B cell (primary cell): ENCODE measurements around the gene MFAP3L. TPM values are rescaled to one million over a fixed set of nuclear protein-coding genes. Genes with fewer than 3 reads are reported as not detected.
"Not testable (repeated sequence)": the region's sequence is repeated elsewhere in the genome, so short reads cannot be mapped to it uniquely, and the experiment has no call there.

Source experiments
- ATAC-seq: fragments of 200-7000 bp; cut with Tn5 transposase; one replicate; pipeline ENCODE4 v1.10.0; 2021; ENCODE audit warnings: low read depth, mild to moderate bottlenecking, moderate number of reproducible peaks, moderate library complexity
- CTCF ChIA-PET: fragments of 350-600 bp; sonication (Branson Sonifier 250); formaldehyde crosslinking; loops from one replicate; lab custom pipeline; 2021; ENCODE audit warnings: antibody characterized with exemption, inconsistent platforms; lab: Charles Lee
- POLR2A ChIA-PET: fragments of 350-600 bp; sonication (Branson Sonifier 250); formaldehyde crosslinking; loops from one replicate; lab custom pipeline; 2021; ENCODE audit warnings: antibody characterized with exemption; lab: Charles Lee
- DNase-seq: peaks from one replicate; pipeline ENCODE4 v3.0.0; 2013
- H2AFZ ChIP-seq: 2 replicates; pipeline ENCODE4 v1.6.1; 2012; ENCODE audit warnings: mild to moderate bottlenecking, low read depth, low read length; ENCODE audit not compliant: insufficient read depth, poor library complexity, severe bottlenecking
- H3K27ac ChIP-seq, 2 donors: 1 replicate in 1 of 2; 2 replicates in 1 of 2; pipeline ENCODE4 v1.5.1; 2012 to 2013; ENCODE audit warnings: low read length in 2 of 2, mild to moderate bottlenecking in 2 of 2, moderate library complexity in 1 of 2
- H3K27me3 ChIP-seq, 4 experiments: fragments of 200-600 bp in 1 of 4; sonication (generic) in 1 of 4; replicated peaks in 1 of 4; 1 replicate in 2 of 4; 2 replicates in 2 of 4; pipeline versions ENCODE4 v1.6.1 to v1.7.0; 2013 to 2016; ENCODE audit warnings: low read length in 3 of 4, mild to moderate bottlenecking in 2 of 4, mixed read lengths in 1 of 4, moderate library complexity in 1 of 4; ENCODE audit not compliant: insufficient read depth in 4 of 4, control insufficient read depth in 3 of 4; ENCODE audit errors: control extremely low read depth in 1 of 4
- H3K36me3 ChIP-seq, 2 experiments: replicated peaks in 1 of 2; 1 replicate in 1 of 2; 2 replicates in 1 of 2; pipeline versions ENCODE4 v1.6.1 to v1.7.1; 2013; ENCODE audit warnings: low read length in 1 of 2; ENCODE audit not compliant: insufficient read depth in 2 of 2, control insufficient read depth in 1 of 2; ENCODE audit errors: control extremely low read depth in 1 of 2, extremely low read depth in 1 of 2
- H3K4me1 ChIP-seq, 2 donors: fragments of 200-600 bp in 1 of 2; sonication (generic) in 1 of 2; 1 replicate in 1 of 2; 2 replicates in 1 of 2; pipeline versions ENCODE4 v1.5.1 to v1.6.1; 2013 to 2017; ENCODE audit warnings: low read length in 2 of 2; ENCODE audit not compliant: control insufficient read depth in 2 of 2, insufficient read depth in 2 of 2
- H3K4me2 ChIP-seq: replicated peaks from 2 replicates; pipeline ENCODE3; 2012; ENCODE audit warnings: mild to moderate bottlenecking, low read depth, low read length; ENCODE audit not compliant: poor library complexity, severe bottlenecking
- H3K4me3 ChIP-seq, 5 experiments: fragments of 200-600 bp in 1 of 5; sonication (generic) in 1 of 5; 1 replicate in 3 of 5; 2 replicates in 2 of 5; pipeline versions ENCODE4 v1.5.1 to v1.7.0; 2011 to 2016; ENCODE audit warnings: low read length in 4 of 5, mild to moderate bottlenecking in 4 of 5, low read depth in 2 of 5, control low read depth in 1 of 5, moderate library complexity in 1 of 5; ENCODE audit not compliant: insufficient read depth in 1 of 5; ENCODE audit errors: control extremely low read depth in 1 of 5, extremely low read depth in 1 of 5
- H3K79me2 ChIP-seq: fragments of 200-600 bp; sonication (generic); one replicate; pipeline ENCODE4 v1.6.0; 2016; ENCODE audit warnings: low read length; ENCODE audit not compliant: control insufficient read depth, insufficient read depth
- H3K9ac ChIP-seq: fragments of 200-600 bp; sonication (generic); 2 replicates; pipeline ENCODE4 v1.6.1; 2017; ENCODE audit warnings: mild to moderate bottlenecking, low read length, moderate library complexity
- H3K9me3 ChIP-seq, 3 donors: one replicate each; pipeline versions ENCODE4 v1.6.1 to v1.7.1; 2013; ENCODE audit warnings: low read length in 2 of 3; ENCODE audit not compliant: control insufficient read depth in 2 of 3, insufficient read depth in 1 of 3; ENCODE audit errors: control extremely low read depth in 1 of 3
- H4K20me1 ChIP-seq: 2 replicates; pipeline ENCODE4 v1.6.0; 2012; ENCODE audit warnings: mild to moderate bottlenecking, low read length; ENCODE audit not compliant: insufficient read depth, control insufficient read depth, poor library complexity, severe bottlenecking
- H3K27ac Mint-ChIP-seq: one replicate; pipeline ENCODE4 v1.8.0; 2021; ENCODE audit warnings: mixed read lengths
- H3K27me3 Mint-ChIP-seq: one replicate; pipeline ENCODE4 v1.8.0; 2021; ENCODE audit warnings: mixed read lengths
- H3K4me1 Mint-ChIP-seq: one replicate; pipeline ENCODE4 v1.8.0; 2021; ENCODE audit warnings: mixed read lengths
- H3K4me3 Mint-ChIP-seq: one replicate; pipeline ENCODE4 v1.8.0; 2021; ENCODE audit warnings: mixed read lengths
- H3K9me3 Mint-ChIP-seq: one replicate; pipeline ENCODE4 v1.8.0; 2022; ENCODE audit warnings: mixed read lengths; ENCODE audit not compliant: insufficient read depth
- EZH2 ChIP-seq: IDR thresholded peaks from 2 replicates; pipeline ENCODE4 v1.6.1; 2012; ENCODE audit warnings: borderline replicate concordance, low read depth, mild to moderate bottlenecking, moderate library complexity, low read length; ENCODE audit not compliant: insufficient read depth, poor library complexity, severe bottlenecking
- WGBS: methylation state at CpG from one replicate; pipeline ENCODE4 v1.1.5; 2013; ENCODE audit warnings: missing lambda C conversion rate; ENCODE audit not compliant: insufficient coverage; 5-methylcytosine and 5-hydroxymethylcytosine counted together
- intact Hi-C: fragments of 100-400 bp; cut with micrococcal nuclease; formaldehyde crosslinking; loops from one replicate; pipeline ENCODE4 v1.10.0; 2022
- polyA plus RNA-seq: library from polyadenylated mRNA; depleted of rRNA; stranded (reverse); fragments of >200 nt; gene quantifications from 2 replicates; pipeline ENCODE4 v1.2.3, GENCODE V29; 2012
- total RNA-seq, 2 donors: library from RNA; stranded (reverse); fragments of 120-200 nt in 1 of 2; gene quantifications; 1 replicate in 1 of 2; 2 replicates in 1 of 2; pipeline versions ENCODE4 v1.2.3 to v1.2.4, GENCODE V29; 2013 to 2022
- TF ChIP-seq, protein P1 (sequence below): fragments of 200-600 bp; IDR thresholded peaks from one replicate; pipeline ENCODE4 v1.8.0; 2022; ENCODE audit warnings: antibody characterized with exemption, mild to moderate bottlenecking

MFAP3L gene
- total and polyA plus RNA-seq, 2 donors (not counting 1 experiment from before 2014, with no cell fraction given) = 0.37 to 0.63 TPM

DNA sequence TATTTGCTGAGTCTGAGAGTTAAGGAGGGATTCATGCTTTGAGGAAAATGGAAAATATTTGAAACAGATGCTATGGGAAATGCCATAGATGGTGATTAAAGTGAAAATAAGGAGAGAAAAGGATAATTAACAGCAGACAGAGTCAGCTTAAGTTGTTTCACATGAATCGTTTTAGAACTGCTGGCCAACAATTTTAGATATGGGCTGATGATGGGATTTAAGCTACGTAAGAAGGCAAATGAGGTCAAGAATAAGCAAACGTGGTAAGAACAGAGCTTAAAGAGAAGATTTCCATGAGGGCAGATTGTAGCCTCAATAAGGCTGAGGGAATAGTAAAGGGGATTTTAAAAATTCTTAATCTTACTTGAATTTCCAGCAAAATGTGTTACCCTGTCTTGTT, 77.9 kb downstream of the MFAP3L start:
- no peaks in the 10 kb centered on the region for H3K36me3 ChIP-seq

DNA sequence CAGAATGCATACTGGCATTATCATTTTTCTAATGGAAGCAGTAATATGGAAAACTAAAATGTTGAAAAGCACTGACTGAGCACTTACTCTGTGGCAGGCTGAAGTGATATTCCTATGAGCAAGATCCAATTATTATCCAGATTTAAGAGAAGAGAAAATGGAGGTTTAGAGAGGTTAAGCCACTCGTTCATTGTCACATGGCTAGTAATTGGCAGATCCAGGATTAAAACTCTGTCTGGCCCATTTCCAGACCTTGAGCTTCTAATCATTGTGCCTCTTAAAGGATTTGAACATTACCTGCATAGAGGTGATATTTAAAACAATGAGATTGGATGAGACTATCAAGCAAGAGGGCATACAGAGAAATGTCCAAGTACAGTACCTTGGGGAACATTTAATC, 80.6 kb downstream of the MFAP3L start:
- intact Hi-C loops = no loop called here
- Histone ChIP-seq H3K27me3 (no peaks in the 10 kb centered on the region), H3K36me3 (no peaks in the 10 kb centered on the region), H3K27ac (no peak overlapping the region), H3K4me3 (no peak overlapping the region), H3K9ac (no peak overlapping the region), H3K4me2 (no peak overlapping the region), H3K4me1 (no peaks in the 10 kb centered on the region), H3K79me2 (no peaks in the 10 kb centered on the region), H3K9me3 (no peaks in the 10 kb centered on the region), H2AFZ (no peak overlapping the region), H4K20me1 (no peaks in the 10 kb centered on the region)
- no peaks in the 10 kb centered on the region for H3K4me1 Mint-ChIP-seq
- ATAC-seq (no peak), DNase-seq (no peak)
- H3K4me3 Mint-ChIP-seq = no peak overlapping the region
- ChIA-PET CTCF (no interaction called here), POLR2A (no interaction called here)
- peaks cover 12% of the 10 kb centered on the region for H3K27me3 Mint-ChIP-seq
- H3K9me3 Mint-ChIP-seq = no peaks in the 10 kb centered on the region
- no peak overlapping the region for H3K27ac Mint-ChIP-seq
- TF ChIP-seq, protein P1, sequence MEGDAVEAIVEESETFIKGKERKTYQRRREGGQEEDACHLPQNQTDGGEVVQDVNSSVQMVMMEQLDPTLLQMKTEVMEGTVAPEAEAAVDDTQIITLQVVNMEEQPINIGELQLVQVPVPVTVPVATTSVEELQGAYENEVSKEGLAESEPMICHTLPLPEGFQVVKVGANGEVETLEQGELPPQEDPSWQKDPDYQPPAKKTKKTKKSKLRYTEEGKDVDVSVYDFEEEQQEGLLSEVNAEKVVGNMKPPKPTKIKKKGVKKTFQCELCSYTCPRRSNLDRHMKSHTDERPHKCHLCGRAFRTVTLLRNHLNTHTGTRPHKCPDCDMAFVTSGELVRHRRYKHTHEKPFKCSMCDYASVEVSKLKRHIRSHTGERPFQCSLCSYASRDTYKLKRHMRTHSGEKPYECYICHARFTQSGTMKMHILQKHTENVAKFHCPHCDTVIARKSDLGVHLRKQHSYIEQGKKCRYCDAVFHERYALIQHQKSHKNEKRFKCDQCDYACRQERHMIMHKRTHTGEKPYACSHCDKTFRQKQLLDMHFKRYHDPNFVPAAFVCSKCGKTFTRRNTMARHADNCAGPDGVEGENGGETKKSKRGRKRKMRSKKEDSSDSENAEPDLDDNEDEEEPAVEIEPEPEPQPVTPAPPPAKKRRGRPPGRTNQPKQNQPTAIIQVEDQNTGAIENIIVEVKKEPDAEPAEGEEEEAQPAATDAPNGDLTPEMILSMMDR = no peak
- TF ChIP-seq EZH2 = no peak
- 71% methylated on average over 1 of the region's 1 CpG for WGBS

More for the DNA sequence above, 77.9 kb downstream of the MFAP3L start:
- Histone ChIP-seq H2AFZ (no peak overlapping the region), H3K79me2 (no peaks in the 10 kb centered on the region), H3K27ac (no peak overlapping the region), H3K4me3 (no peak overlapping the region), H3K9me3 (no peaks in the 10 kb centered on the region), H3K27me3 (no peaks in the 10 kb centered on the region), H4K20me1 (no peaks in the 10 kb centered on the region), H3K4me2 (no peak overlapping the region), H3K4me1 (peaks cover 14 to 15% of the 10 kb centered on the region in 2 donors), H3K9ac (no peak overlapping the region)
- WGBS = 96% methylated on average over 3 of the region's 3 CpGs
- ATAC-seq = no peak
- Mint-ChIP-seq H3K4me3 (no peak overlapping the region), H3K27ac (no peak overlapping the region), H3K27me3 (peaks cover 12% of the 10 kb centered on the region), H3K4me1 (peaks cover 14% of the 10 kb centered on the region), H3K9me3 (no peaks in the 10 kb centered on the region)
- ChIA-PET POLR2A (no interaction called here), CTCF (no interaction called here)
- DNase-seq = no peak
- TF ChIP-seq, protein P1 = no peak
- no peak for TF ChIP-seq EZH2
- intact Hi-C loops = no loop called here

DNA sequence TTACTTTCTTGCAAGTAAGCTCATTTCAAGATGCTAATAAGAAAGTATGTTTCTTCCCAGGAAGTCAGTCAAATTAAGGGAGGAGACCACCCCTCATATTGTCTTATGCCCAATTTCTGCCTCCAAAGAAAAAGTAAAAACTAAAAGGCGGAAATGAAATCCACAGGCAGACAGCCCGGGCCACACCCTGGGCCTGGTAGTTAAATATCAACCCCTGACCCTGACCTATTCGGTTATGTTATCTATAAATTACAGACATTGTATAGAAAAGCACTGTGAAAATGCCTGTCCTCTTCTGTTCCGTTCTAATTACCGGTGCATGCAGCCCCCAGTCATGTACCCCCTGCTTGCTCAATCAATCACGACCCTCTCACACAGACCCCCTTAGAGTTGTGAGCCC, 82.6 kb downstream of the MFAP3L start:
- H3K9me3 ChIP-seq, H3K9me3 Mint-ChIP-seq, ATAC-seq, H3K4me3 ChIP-seq, H3K79me2 ChIP-seq, POLR2A ChIA-PET, H3K4me2 ChIP-seq, H4K20me1 ChIP-seq, H3K4me1 ChIP-seq, intact Hi-C loops, H3K27me3 Mint-ChIP-seq, H3K4me3 Mint-ChIP-seq, CTCF ChIA-PET, H3K27me3 ChIP-seq, H2AFZ ChIP-seq, H3K36me3 ChIP-seq, H3K9ac ChIP-seq, H3K27ac ChIP-seq, DNase-seq, H3K4me1 Mint-ChIP-seq, H3K27ac Mint-ChIP-seq: not testable (repeated sequence)
- WGBS = no CpG with 5 or more reads among the region's 6 CpGs
